KG1 (cell line): ENCODE data around the gene DNAJB8.

Experiments used
- DNase-seq: peaks from one replicate; lab custom pipeline; 2025; lab: John Stamatoyannopoulos, UW

Gene DNAJB8

DNA sequence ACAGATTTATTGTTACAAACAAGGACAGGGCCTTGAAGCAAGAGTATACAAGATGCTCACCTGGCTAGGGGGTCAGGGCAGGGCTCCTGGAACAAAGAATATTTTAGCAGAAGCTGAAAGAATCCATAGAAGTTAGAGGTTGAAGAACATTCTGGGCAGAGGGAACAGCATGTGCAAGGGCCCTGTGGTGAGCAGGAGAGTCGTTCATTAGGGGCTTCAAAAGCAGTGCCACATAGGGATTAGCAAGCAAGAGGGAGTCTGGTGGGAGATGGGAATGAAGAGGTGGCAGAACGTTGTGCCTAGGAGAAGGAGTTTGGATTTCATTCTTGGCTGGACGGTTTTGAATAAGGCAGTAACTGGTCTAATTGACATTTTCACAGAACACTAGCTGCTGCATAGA is 22.9 kb downstream of the DNAJB8 start:
- no peak for DNase-seq

DNA sequence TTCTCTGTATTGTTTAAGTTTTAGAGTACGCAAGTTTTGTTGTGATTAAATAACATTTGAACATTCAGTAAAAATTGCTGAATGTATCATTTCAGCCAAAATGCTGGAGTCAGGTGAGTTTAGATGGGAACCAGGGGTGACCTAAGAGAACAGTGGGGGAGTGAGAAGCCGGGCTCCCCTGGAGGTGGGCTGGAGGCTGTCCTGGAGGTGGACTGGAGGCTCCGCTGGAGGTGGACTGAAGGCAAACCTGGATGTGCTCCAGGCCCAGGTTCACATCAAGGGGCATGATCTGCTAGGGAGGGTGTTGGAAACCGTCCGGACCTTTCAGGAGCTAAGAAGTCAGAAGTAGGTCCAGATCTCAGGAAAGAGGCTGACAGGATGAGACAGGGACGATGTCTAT is 23.7 kb downstream of the DNAJB8 start:
- DNase-seq = no peak

GRCh38 chr3:128442070-128442469 is 24.6 kb downstream of the DNAJB8 start:
- no peak for DNase-seq

GRCh38 chr3:128439226-128439625 is 27.5 kb downstream of the DNAJB8 start:
- no peak for DNase-seq

- no peak for DNase-seq
Observed at GRCh38 chr3:128438488-128439072, 28.1 kb downstream of the DNAJB8 start.

GRCh38 chr3:128436214-128436613 is 30.5 kb downstream of the DNAJB8 start:
- no peak for DNase-seq

GRCh38 chr3:128435561-128435960 is 31.1 kb downstream of the DNAJB8 start:
- DNase-seq = no peak

DNA sequence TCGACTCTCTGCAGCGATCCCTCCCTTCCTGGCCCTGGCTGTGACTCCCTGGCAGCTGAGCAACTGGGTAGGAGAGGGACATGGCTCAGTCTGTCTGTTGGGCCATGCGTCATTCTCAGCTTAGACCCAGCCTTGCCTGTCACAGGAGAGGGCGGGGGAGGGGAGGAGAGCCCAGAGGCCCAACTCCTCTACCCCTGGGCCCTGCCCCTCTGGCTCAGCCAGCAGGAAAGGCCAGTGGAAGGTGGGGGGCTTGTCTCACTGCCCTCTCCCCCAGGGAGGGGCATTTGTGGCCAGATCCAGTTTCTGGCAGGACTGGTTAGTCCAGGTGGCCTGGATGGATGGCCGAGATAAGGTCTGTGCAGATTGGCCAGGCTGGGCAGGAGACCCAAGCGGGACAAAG is 31.6 kb downstream of the DNAJB8 start:
- no peak for DNase-seq

GRCh38 chr3:128434524-128434923 is 32.2 kb downstream of the DNAJB8 start:
- no peak for DNase-seq

DNA sequence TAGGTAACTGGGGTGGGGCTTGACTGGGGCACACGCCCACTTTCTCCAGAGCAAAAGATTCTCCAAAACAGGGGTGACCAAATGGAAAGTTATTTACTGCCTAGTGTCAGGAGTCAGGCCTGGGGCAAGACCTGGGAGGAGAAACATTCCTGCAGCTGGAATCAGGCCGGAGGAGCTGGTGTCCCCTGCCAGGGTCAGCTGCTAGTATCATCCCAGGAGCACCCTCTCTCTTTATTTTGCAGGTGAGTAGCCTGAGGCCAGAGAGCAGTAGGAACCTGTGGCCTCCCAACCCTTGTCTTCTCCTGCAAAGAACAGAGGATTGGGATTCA is 32.9 kb downstream of the DNAJB8 start:
- no peak for DNase-seq

DNA sequence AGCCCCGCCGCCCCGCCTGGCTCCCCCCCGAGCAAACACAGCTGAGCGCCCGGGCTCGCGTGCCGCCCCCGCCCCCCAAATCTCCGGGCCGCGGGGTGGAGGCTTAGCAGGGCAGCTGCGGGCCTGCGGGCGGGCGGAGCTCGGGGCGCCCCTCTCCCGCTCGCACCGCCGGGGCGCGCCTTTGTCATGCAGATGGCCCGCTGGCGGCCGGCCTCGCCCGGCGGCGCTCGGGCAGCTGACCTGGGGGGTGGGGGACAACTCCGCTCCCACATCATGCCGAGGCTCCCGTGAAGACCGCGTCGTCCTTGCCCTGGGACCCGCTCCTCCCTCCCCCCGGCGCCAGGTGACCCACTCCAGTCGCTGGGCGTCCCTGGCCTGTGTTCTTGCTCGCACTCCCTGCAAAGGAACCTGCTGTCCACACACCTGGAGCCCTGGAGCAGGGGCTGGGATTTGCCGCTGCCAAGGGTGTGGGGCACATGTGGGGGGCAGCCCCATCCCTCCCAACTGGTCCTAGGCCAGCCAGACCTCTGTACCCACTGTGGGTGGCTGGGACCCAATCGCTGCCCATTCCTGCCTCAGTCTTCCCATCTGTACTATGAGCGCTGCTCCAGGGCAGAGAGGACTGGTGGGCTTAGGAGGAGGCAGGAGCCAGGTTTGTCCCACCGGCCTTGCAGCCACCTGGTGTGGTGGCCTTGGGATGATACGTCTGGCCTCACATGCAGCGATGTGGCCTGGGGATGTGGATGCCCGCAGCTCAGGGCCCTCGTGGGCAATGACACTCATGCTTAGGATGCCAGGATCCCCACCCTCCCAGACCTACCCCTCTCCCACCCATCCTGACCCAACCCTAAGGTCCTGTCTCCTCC is 33.5 kb downstream of the DNAJB8 start:
- DNase-seq = no peak

GRCh38 chr3:128432301-128432970 is 34.3 kb downstream of the DNAJB8 start:
- no peak for DNase-seq

DNA sequence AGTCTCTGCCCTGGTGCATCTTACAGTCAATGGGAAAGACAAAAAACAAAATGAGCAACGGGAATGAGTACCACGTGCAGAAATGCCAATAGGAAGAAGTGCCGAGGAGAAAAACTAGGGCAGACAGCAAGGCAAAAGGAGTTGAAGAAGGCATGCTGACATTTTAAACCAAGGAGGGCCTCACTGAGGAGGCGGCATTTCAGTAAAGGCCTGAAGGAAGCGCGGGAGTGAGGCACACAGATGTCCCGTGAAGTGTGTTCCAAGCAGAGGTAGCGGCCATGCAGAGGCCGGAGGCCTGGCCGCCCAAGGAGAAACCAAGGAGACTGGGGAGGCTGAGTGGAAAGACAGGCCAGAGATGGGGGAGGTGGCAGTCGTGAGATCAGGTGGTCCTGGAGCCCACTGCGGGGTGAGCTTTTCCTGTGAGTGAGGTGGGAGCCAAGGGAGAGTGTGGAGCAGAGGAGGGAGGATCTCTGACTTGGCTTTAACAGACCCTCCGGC is 34.8 kb downstream of the DNAJB8 start:
- no peak for DNase-seq

DNA sequence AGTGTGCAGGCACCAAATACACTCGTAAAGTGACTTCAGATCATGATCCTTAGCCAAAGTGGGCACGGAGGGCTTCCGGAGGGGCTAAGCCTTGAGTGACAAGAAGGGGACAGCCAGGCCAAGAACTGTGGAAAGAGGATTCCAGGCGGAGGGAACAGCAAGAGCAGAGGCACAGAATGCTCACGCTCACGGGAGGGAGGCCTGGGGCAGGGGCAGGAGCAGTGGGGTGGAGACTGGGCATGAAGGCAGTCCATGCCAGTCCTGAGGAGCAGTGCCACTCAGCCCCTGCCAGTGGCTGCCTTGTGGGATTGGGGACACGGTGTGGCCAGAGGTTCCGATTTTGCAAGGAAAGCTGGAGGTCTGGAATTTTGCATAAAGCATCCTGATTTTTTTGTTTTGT is 36.0 kb downstream of the DNAJB8 start:
- DNase-seq = no peak

DNA sequence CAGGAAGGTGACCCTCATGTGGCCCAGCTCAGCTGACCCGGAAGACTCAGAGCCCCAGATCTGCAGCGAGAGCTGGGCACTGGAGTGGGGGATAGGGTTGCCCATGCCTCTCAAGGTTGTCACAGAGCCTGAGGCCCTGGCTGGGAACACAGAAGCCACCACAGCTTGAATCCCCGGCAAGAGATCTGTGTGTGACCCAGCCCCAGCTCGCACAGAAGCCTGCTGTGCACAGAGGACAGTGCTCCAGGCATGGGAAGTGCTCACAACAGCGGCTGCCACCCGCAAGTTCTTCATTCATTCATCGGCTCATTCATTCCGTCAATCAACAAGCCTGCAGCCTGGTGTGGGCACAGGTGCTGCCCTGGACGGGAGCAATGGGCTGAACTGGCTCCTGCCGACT is 36.4 kb downstream of the DNAJB8 start:
- DNase-seq = no peak

DNA sequence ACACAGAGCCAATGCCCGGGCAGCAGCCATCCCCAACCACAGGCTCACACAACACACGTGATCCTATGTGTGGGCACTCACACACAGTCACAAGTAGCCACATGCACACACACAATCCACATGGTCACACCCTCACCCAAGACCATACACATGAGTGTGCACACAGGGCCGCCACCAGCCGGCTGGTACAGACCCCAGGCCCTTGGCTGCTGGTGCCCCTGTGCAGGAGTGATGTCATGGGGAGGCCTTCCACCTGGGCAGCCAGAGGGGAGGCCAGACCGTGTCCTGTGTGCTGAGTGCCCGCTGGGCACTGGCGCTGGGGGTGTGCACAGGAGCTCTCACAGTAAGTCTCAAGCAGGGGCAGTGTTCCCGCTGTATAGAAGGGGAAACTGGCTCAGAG is 36.9 kb downstream of the DNAJB8 start:
- no peak for DNase-seq

DNA sequence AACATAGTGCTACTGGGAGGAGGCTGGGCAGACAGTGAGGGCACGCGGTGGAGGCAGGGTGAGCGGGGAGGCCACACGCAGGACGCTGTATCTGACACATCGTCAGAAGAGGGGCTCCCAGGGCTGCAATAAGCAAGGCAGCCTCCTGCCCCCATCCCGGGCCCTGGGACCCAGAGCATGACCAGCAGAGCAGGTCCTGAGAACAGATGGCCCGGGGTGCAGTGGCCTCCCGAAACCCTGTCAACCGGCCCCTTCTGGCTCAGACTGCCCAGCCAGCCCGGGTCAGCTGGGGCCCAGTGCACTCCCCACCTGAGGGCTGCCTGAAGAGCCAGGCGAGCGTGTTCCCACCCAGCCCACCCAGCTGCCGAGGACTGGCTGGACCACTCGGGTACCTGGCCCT is 37.4 kb downstream of the DNAJB8 start:
- no peak for DNase-seq

- DNase-seq = no peak
Observed at GRCh38 chr3:128427872-128428822, 38.5 kb downstream of the DNAJB8 start.

- no peak for DNase-seq
Observed at GRCh38 chr3:128427175-128427857, 39.4 kb downstream of the DNAJB8 start.

DNA sequence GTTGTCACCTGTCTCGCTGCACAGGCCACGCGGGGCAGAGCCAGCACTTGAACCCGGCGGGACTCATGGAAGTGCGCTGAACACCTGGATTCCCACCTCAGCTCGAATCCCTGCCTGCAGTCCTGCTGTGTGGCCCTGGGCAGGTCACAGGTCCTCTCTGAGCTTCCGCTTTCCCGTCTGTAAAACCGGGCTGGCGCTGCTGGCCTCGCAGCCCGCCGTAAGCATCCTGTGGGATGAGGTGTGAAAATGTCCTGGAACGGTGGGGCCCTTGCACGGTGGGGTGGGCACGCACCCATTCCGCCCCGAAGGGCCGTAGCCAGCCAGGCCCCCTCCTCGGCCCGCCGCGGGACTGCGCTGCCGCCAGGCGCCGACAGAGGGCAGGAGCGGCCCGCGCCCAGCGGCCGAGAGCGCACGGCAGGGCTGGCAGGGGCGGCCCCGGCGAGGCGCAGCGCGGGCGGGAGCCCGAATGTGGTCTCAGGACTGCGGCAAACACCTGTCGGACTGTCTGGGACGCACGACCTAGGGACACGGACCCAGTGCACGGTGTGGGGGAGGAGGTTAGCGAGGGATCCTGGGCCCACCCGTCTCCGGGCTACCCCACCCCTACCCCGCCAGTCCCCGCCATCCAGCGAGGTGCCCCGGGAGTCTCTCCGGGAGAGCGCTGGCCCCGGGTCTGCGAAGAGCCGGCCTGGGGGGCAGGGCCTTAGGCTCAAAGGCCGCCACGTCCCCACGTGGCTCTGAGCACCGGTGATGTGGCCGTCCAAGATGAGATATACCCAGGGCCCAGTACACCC is 40.4 kb downstream of the DNAJB8 start:
- no peak for DNase-seq

DNA sequence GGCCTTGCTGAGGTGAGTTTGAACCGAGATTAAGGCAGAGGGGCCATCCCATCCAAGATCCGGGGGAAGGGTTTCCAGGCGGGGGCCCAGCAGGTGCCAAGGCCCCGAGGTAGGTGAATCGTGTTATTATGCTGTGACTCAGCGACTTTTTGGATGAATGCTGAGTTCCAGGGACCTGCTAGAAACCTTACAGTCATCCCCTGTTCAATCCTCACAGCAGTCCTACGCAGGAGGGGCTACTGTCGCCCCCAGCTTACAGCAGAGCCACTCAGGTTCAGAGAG is 40.9 kb downstream of the DNAJB8 start:
- no peak for DNase-seq
